Measurements from ENCODE around the gene LTB4R2.

The LTB4R2 gene

DNA sequence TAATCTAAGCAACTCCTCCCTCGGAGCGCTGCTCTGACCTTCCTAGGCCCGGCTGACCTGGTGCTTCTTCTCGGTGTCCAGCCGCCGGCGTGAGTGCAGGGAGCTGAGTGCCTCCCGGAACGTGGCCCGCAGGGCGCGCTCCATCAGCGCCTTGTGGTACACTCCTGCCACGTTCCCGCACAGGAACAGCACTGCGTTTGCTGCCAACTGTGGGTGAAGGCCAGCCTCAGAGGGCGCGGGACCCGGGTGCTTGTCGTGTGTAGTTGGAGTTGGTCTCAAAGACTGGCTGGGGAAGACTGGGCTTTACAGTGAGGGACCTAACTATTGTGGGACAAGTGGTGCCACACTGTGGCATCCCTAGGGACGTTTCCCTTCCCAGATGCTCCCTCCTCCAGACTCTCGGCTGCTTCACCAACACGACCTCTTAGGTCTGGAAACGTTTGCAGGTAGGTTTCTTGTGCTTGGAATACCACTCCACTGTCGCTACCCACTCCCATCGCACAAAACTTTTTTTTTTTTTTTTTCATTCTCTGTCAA, 21.9 kb downstream of the LTB4R2 start:
- H3K36me3 ChIP-seq (ENCODE audit: insufficient read depth, low read length) = peaks cover 4% of the 10 kb centered on the region; the same call in 1 of the 2 replicates
- H3K9me3 ChIP-seq (ENCODE audit: low read length) = no peaks in the 10 kb centered on the region
- H3K27ac ChIP-seq (ENCODE audit: low read depth, low read length, poor library complexity, severe bottlenecking) = no peak overlapping the region
- no peaks in the 10 kb centered on the region for H3F3A ChIP-seq (ENCODE audit: insufficient read depth, low read length)
- no peaks in the 10 kb centered on the region for H4K20me1 ChIP-seq (ENCODE audit: insufficient read depth, low read length)
- peaks cover 26% of the 10 kb centered on the region for H3K4me1 ChIP-seq (ENCODE audit: insufficient read depth, low read length, severe bottlenecking)
- H3K27me3 ChIP-seq (ENCODE audit: insufficient read depth, low read length) = 0 out of 2 replicates have a peak, but pooled peaks cover 5% of the 10 kb centered on the region
- H2AFZ ChIP-seq (ENCODE audit: low read length) = no peak overlapping the region
- peak overlapping the region; percentile 85 for H3K4me2 ChIP-seq (ENCODE audit: low read length)
- H3K9ac ChIP-seq (ENCODE audit: low read length) = no peak overlapping the region
- H3K9me2 ChIP-seq (ENCODE audit: low read depth, low read length) = no peaks in the 10 kb centered on the region
- no peak for TF ChIP-seq EZH2 (IDR thresholded peaks at IDR 0.05; ENCODE audit: borderline replicate concordance, low read length)
- TF ChIP-seq, protein P1, sequence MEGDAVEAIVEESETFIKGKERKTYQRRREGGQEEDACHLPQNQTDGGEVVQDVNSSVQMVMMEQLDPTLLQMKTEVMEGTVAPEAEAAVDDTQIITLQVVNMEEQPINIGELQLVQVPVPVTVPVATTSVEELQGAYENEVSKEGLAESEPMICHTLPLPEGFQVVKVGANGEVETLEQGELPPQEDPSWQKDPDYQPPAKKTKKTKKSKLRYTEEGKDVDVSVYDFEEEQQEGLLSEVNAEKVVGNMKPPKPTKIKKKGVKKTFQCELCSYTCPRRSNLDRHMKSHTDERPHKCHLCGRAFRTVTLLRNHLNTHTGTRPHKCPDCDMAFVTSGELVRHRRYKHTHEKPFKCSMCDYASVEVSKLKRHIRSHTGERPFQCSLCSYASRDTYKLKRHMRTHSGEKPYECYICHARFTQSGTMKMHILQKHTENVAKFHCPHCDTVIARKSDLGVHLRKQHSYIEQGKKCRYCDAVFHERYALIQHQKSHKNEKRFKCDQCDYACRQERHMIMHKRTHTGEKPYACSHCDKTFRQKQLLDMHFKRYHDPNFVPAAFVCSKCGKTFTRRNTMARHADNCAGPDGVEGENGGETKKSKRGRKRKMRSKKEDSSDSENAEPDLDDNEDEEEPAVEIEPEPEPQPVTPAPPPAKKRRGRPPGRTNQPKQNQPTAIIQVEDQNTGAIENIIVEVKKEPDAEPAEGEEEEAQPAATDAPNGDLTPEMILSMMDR (IDR thresholded peaks at IDR 0.05; ENCODE audit: low read length) = no peak
- no peaks in the 10 kb centered on the region for H3K79me2 ChIP-seq (ENCODE audit: insufficient read depth, low read length)
- H3K4me3 ChIP-seq (ENCODE audit: low read depth, low read length, poor library complexity, severe bottlenecking) = no peak overlapping the region

DNA sequence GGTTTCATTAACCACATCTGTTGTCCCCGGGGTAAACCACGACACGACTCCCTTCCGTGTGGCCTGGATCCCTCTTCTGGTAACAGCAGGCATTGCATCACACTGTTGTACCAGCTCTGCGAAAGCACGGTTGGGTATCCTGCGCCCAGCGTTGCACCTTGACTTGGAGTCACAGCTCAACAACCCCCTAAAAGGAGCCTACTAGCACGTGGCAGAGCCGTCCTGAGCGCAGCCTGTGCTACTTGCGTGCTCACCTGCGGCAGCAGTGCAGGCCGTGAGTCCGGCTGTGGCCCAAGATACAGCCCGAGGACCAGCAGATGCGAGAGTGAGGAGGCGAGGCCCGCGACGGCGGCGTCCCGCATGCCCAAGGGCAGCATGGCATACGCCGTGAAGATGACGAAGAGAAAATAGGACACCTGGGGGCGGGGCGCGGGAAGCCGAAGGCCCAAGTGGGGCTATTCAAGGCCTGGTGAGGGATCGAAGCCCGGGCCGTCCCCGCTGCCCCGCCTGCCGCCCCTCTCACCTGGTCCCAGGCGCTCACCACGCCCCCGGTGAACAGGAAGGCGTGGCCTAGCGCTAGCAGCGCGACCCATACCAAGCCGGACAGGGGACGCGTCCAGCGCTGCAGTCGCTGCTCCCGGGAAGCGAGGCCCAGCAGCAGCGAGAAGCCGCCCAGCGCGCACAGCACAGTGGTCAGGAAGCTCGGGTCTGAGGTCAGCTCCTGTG, 22.5 kb downstream of the LTB4R2 start:
- Histone ChIP-seq H3K9me2 (ENCODE audit: low read depth, low read length) (no peaks in the 10 kb centered on the region), H3K27ac (ENCODE audit: low read depth, low read length, poor library complexity, severe bottlenecking) (no peak overlapping the region), H3K4me2 (ENCODE audit: low read length) (peak overlapping the region; percentile 85), H3K9ac (ENCODE audit: low read length) (no peak overlapping the region; the same call in 1 of the 2 replicates), H3K36me3 (ENCODE audit: insufficient read depth, low read length) (peaks cover 10% of the 10 kb centered on the region; the same call in 1 of the 2 replicates), H3F3A (ENCODE audit: insufficient read depth, low read length) (no peaks in the 10 kb centered on the region), H3K4me3 (ENCODE audit: low read depth, low read length, poor library complexity, severe bottlenecking) (peak overlapping the region; percentile 54), H4K20me1 (ENCODE audit: insufficient read depth, low read length) (no peaks in the 10 kb centered on the region), H3K27me3 (ENCODE audit: insufficient read depth, low read length) (0 out of 2 replicates have a peak, but pooled peaks cover 5% of the 10 kb centered on the region), H2AFZ (ENCODE audit: low read length) (no peak overlapping the region), H3K79me2 (ENCODE audit: insufficient read depth, low read length) (no peaks in the 10 kb centered on the region), H3K9me3 (ENCODE audit: low read length) (no peaks in the 10 kb centered on the region), H3K4me1 (ENCODE audit: insufficient read depth, low read length, severe bottlenecking) (peaks cover 26% of the 10 kb centered on the region)
- TF ChIP-seq, protein P1 (IDR thresholded peaks at IDR 0.05; ENCODE audit: low read length) = peak; percentile 94
- TF ChIP-seq EZH2 (IDR thresholded peaks at IDR 0.05; ENCODE audit: borderline replicate concordance, low read length) = no peak

DNA sequence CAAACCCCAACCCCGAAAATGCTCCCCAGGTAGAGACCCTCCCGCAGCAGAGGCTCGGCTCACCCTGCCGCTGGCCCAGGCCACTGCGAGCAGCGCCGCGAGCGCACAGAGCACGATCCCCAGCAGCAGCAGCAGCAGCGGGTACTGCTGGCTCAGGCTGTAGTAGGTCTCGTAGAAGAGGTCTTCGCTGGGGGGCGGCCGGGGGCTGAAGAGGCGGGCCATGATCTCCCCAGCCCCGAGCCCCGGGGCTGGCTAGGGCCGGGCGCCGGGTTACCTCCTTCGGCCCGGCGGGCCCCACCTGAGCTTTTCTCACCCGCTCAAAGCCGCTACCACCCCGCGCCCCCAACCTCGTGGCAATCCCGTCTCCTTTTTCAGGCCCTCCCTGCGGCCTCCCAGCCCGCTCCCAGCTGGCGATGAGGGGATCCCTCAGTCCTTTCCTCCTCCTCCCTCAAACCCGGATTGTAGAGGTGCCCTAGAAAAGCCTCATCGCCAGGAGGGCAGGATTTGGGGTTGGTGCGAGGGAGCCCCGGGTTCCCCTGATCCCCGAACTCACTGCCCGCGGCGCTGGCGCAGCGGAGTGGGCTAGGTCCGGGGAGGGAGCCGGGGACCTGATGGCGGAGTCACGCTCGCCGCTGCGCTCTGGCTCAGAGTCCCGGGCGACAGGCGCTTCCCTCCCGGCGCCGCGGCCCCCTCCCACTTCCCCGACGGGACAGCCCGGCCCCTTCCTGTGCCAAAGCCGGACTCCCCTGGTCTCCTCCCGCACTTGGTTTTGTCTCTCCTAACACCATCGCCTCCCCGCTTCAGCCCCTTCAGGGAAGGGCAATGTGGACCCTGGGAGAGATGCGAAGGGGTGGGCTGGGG, 24.7 kb downstream of the LTB4R2 start, which contains the start of gene ADCY4:
Gene ADCY4 (minus strand): TSS at position 641 of the 861 bp plus-strand sequence. CDS start 419 bp downstream, at position 222.
- Histone ChIP-seq H3K4me3 (ENCODE audit: low read depth, low read length, poor library complexity, severe bottlenecking) (no peak within 1 kb of the TSS), H4K20me1 (ENCODE audit: insufficient read depth, low read length) (no peaks in the 10 kb centered on the region), H3K9me2 (ENCODE audit: low read depth, low read length) (no peaks in the 10 kb centered on the region), H3K36me3 (ENCODE audit: insufficient read depth, low read length) (peaks cover 19% of the 10 kb centered on the region; the same call in 1 of the 2 replicates), H2AFZ (ENCODE audit: low read length) (no peak within 1 kb of the TSS), H3F3A (ENCODE audit: insufficient read depth, low read length) (no peaks in the 10 kb centered on the region), H3K79me2 (ENCODE audit: insufficient read depth, low read length) (no peaks in the 10 kb centered on the region), H3K4me2 (ENCODE audit: low read length) (peak within 1 kb of the TSS; percentile 41; the same call in 1 of the 2 replicates), H3K27ac (ENCODE audit: low read depth, low read length, poor library complexity, severe bottlenecking) (no peak within 1 kb of the TSS), H3K4me1 (ENCODE audit: insufficient read depth, low read length, severe bottlenecking) (peaks cover 35% of the 10 kb centered on the region), H3K27me3 (ENCODE audit: insufficient read depth, low read length) (0 out of 2 replicates have a peak, but pooled peaks cover 5% of the 10 kb centered on the region), H3K9ac (ENCODE audit: low read length) (no peak within 1 kb of the TSS), H3K9me3 (ENCODE audit: low read length) (no peaks in the 10 kb centered on the region)
- TF ChIP-seq, protein P1 (IDR thresholded peaks at IDR 0.05; ENCODE audit: low read length) = no peak
- TF ChIP-seq EZH2 (IDR thresholded peaks at IDR 0.05; ENCODE audit: borderline replicate concordance, low read length) = no peak

Data from OCI-LY1 (cell line).